GM21381 (cell line): ENCODE data around the gene NDOR1.

Experiments used
- ATAC-seq: cut with Tn5 transposase; IDR thresholded peaks from one replicate; pipeline ENCODE4 v1.9.1; 2021; ENCODE audit warnings: mild to moderate bottlenecking, moderate library complexity; ENCODE audit not compliant: unreplicated experiment

Gene NDOR1

GRCh38 chr9:137181680-137182079, 23.8 kb upstream of the NDOR1 start:
- no peak for ATAC-seq

GRCh38 chr9:137182836-137183235, 22.7 kb upstream of the NDOR1 start:
- no peak for ATAC-seq

GRCh38 chr9:137183980-137184595, 21.4 kb upstream of the NDOR1 start:
- no peak for ATAC-seq

GRCh38 chr9:137184881-137185660, 20.4 kb upstream of the NDOR1 start:
- no peak for ATAC-seq

- ATAC-seq: no peak
Observed at GRCh38 chr9:137185921-137186320, 19.6 kb upstream of the NDOR1 start.

GRCh38 chr9:137186385-137186784, 19.1 kb upstream of the NDOR1 start:
- no peak for ATAC-seq

GRCh38 chr9:137187386-137187785, 18.1 kb upstream of the NDOR1 start:
- ATAC-seq: no peak

GRCh38 chr9:137188086-137188489, 17.4 kb upstream of the NDOR1 start:
- no peak for ATAC-seq

- peak; percentile 78 for ATAC-seq
Observed at GRCh38 chr9:137188490-137189296, 16.8 kb upstream of the NDOR1 start, which contains the start of the genes ANAPC2 and SSNA1. TSS of gene ANAPC2 (minus strand) at chr9:137188560. CDS start at chr9:137188532, 28 bp downstream. TSS of gene SSNA1 (plus strand) at chr9:137188676. CDS start at chr9:137188727, 51 bp downstream.

GRCh38 chr9:137189297-137190295, 15.9 kb upstream of the NDOR1 start:
- no peak for ATAC-seq

GRCh38 chr9:137190315-137190856, 15.1 kb upstream of the NDOR1 start:
- no peak for ATAC-seq

GRCh38 chr9:137191245-137191644, 14.3 kb upstream of the NDOR1 start:
- ATAC-seq: no peak

- ATAC-seq: no peak
Observed at GRCh38 chr9:137191691-137192447, 13.6 kb upstream of the NDOR1 start.

GRCh38 chr9:137192448-137192780, 13.1 kb upstream of the NDOR1 start:
- no peak for ATAC-seq

GRCh38 chr9:137192859-137193258, 12.6 kb upstream of the NDOR1 start:
- ATAC-seq: no peak

- no peak for ATAC-seq
Observed at GRCh38 chr9:137193771-137194170, 11.7 kb upstream of the NDOR1 start.

GRCh38 chr9:137194388-137194787, 11.1 kb upstream of the NDOR1 start:
- no peak for ATAC-seq

GRCh38 chr9:137194909-137195308, 10.6 kb upstream of the NDOR1 start:
- no peak for ATAC-seq

- ATAC-seq: no peak
Observed at GRCh38 chr9:137195525-137196220, 9.8 kb upstream of the NDOR1 start.
